GM06990 (cell line): Measurements from ENCODE around the gene CHKB.

Experiments used
- DNase-seq: peaks from one replicate; pipeline ENCODE4 v3.0.0-alpha.2; 2011; ENCODE audit not compliant: insufficient read length; ENCODE audit errors: extremely low read depth
- H3K27me3 ChIP-seq: replicated peaks from 2 replicates; pipeline ENCODE4 v1.6.0; 2011; ENCODE audit warnings: low read length; ENCODE audit not compliant: control insufficient read depth, insufficient read depth
- H3K36me3 ChIP-seq: 2 replicates; pipeline ENCODE4 v1.5.1; 2011; ENCODE audit warnings: low read length; ENCODE audit not compliant: control insufficient read depth, insufficient read depth
- H3K4me3 ChIP-seq: replicated peaks from 2 replicates; pipeline ENCODE4 v1.5.1; 2011; ENCODE audit warnings: low read depth, mild to moderate bottlenecking, control low read depth, low read length
- TF ChIP-seq, protein P1 (sequence below): IDR thresholded peaks from 2 replicates; pipeline ENCODE4 v1.5.1; 2011; ENCODE audit warnings: low read length, control low read depth, mild to moderate bottlenecking, inconsistent platforms; ENCODE audit not compliant: insufficient read depth, poor library complexity, severe bottlenecking

CHKB gene

GRCh38 chr22:50530877-50531545 is 51.6 kb downstream of the CHKB start:
- TF ChIP-seq, protein P1, sequence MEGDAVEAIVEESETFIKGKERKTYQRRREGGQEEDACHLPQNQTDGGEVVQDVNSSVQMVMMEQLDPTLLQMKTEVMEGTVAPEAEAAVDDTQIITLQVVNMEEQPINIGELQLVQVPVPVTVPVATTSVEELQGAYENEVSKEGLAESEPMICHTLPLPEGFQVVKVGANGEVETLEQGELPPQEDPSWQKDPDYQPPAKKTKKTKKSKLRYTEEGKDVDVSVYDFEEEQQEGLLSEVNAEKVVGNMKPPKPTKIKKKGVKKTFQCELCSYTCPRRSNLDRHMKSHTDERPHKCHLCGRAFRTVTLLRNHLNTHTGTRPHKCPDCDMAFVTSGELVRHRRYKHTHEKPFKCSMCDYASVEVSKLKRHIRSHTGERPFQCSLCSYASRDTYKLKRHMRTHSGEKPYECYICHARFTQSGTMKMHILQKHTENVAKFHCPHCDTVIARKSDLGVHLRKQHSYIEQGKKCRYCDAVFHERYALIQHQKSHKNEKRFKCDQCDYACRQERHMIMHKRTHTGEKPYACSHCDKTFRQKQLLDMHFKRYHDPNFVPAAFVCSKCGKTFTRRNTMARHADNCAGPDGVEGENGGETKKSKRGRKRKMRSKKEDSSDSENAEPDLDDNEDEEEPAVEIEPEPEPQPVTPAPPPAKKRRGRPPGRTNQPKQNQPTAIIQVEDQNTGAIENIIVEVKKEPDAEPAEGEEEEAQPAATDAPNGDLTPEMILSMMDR: no peak
- peak; percentile 91 for DNase-seq
- peak overlapping the region; percentile 90 for H3K4me3 ChIP-seq
- no peaks in the 10 kb centered on the region for H3K27me3 ChIP-seq
- H3K36me3 ChIP-seq: no peaks in the 10 kb centered on the region

DNA sequence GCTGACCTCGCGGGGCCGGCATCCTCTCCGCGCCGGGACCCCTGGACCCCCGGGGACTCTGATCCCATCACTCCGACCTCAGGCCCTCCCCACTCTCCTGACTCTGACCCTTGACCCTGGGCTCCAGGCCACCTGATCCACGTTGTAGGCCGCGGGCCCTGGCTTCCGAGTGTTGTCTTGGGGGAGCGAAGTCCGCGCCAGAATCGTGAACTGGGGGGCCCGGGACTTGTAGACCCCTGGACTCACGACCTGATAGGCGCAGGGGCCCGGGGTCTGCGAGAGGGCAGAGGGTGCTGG is 52.1 kb downstream of the CHKB start:
- H3K36me3 ChIP-seq: no peaks in the 10 kb centered on the region
- TF ChIP-seq, protein P1: no peak
- no peak for DNase-seq
- H3K27me3 ChIP-seq: no peaks in the 10 kb centered on the region
- peak overlapping the region; percentile 90 for H3K4me3 ChIP-seq

DNA sequence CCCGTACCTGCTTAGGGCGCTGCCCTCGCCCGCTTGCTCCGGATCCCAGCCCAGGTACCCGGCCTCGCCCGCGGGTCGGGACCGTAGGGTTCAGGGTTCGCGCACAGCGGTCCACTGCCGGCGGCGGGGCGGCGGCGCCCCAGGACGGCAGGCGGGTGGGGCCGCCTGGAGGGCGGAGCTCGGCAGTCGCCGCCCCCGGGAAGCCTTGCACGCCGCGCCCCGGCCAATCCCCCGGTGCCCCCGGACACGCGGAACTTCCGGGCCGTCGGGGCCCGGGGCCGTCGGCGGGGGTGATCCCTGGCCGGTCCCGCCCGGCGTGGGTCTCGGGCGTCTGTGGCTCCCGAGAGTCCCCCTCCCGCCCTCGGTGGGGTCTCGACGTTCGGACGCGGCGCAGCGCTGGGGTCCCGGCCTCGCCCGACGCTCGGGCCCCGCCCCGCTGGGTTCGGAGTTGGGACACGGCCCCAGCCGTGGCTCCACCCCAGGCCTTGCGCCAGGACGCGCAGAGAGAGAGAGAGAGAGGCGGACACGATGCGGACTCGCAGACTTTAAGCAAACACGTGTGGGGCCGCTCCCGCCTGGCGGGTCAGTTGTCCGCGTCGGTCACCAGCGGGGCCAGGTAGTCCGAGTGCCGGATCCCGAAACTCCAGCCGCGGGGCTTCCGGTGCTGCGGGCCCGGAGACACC is 52.6 kb downstream of the CHKB start, which contains the start of gene TYMP:
TYMP (minus strand) TSS at position 116 of the 683 bp plus-strand sequence. CDS start 303 bp downstream, outside the sequence.
- TF ChIP-seq, protein P1: no peak
- H3K36me3 ChIP-seq: no peaks in the 10 kb centered on the region
- peak; percentile 89 for DNase-seq
- H3K4me3 ChIP-seq: peak within 1 kb of the TSS; percentile 90
- no peaks in the 10 kb centered on the region for H3K27me3 ChIP-seq

GRCh38 chr22:50529416-50529896 is 53.2 kb downstream of the CHKB start:
- Histone ChIP-seq H3K4me3 (peak overlapping the region; percentile 90), H3K36me3 (no peaks in the 10 kb centered on the region), H3K27me3 (no peaks in the 10 kb centered on the region)
- TF ChIP-seq, protein P1: no peak
- DNase-seq: no peak
